DOHH2 (cell line): ENCODE data around the gene ASTE1.

Experiments
- H3F3A ChIP-seq: fragments of 200-600 bp; sonication (generic), shearing (Covaris generic); 2 replicates; pipeline ENCODE4 v1.6.0; 2016; ENCODE audit warnings: antibody characterized with exemption, mild to moderate bottlenecking; ENCODE audit not compliant: control insufficient read depth, insufficient read depth
- H3K27ac ChIP-seq: fragments of 200-600 bp; sonication (generic); 2 replicates; pipeline ENCODE4 v1.5.1; 2014; ENCODE audit warnings: low read depth, mild to moderate bottlenecking, low read length, moderate library complexity
- H3K27me3 ChIP-seq: fragments of 200-600 bp; sonication (generic); 2 replicates; pipeline ENCODE4 v1.6.1; 2014; ENCODE audit warnings: mild to moderate bottlenecking, low read length, mixed read lengths; ENCODE audit not compliant: control insufficient read depth
- H3K36me3 ChIP-seq: fragments of 200-600 bp; sonication (generic); 2 replicates; pipeline ENCODE4 v1.6.1; 2014; ENCODE audit warnings: mild to moderate bottlenecking, low read length, moderate library complexity, mixed read lengths; ENCODE audit not compliant: control insufficient read depth
- H3K4me1 ChIP-seq: fragments of 200-600 bp; sonication (generic); 2 replicates; pipeline ENCODE4 v1.6.1; 2014; ENCODE audit warnings: mild to moderate bottlenecking, low read length, mixed read lengths; ENCODE audit not compliant: control insufficient read depth
- H3K4me2 ChIP-seq: fragments of 200-600 bp; sonication (generic); 2 replicates; pipeline ENCODE4 v1.6.0; 2014; ENCODE audit warnings: mild to moderate bottlenecking, low read length, moderate library complexity
- H3K4me3 ChIP-seq: fragments of 200-600 bp; sonication (generic); 2 replicates; pipeline ENCODE4 v1.5.1; 2014; ENCODE audit warnings: mild to moderate bottlenecking, low read length, mixed read lengths
- H3K79me2 ChIP-seq: fragments of 200-600 bp; sonication (generic); 2 replicates; pipeline ENCODE4 v1.6.1; 2014; ENCODE audit warnings: mild to moderate bottlenecking, low read length, mixed read lengths; ENCODE audit not compliant: control insufficient read depth
- H3K9me2 ChIP-seq: fragments of 200-600 bp; sonication (generic); replicated peaks from 2 replicates; pipeline ENCODE4 v1.6.1; 2014; ENCODE audit warnings: mild to moderate bottlenecking, low read length, mixed read lengths; ENCODE audit not compliant: control insufficient read depth
- H3K9me3 ChIP-seq: fragments of 200-600 bp; sonication (generic); 2 replicates; pipeline ENCODE4 v1.6.1; 2014; ENCODE audit warnings: antibody characterized with exemption, low read length, mixed read lengths; ENCODE audit not compliant: control insufficient read depth, insufficient read depth
- H4K20me1 ChIP-seq: fragments of 200-600 bp; sonication (generic); 2 replicates; pipeline ENCODE4 v1.6.0; 2014; ENCODE audit warnings: low read depth, mild to moderate bottlenecking, antibody characterized with exemption, low read length, moderate library complexity; ENCODE audit not compliant: control insufficient read depth, insufficient read depth
- EZH2phosphoT487 ChIP-seq: fragments of 200-600 bp; sonication (generic); IDR thresholded peaks from 2 replicates; pipeline ENCODE4 v1.6.1; 2017; ENCODE audit warnings: borderline replicate concordance, mild to moderate bottlenecking, antibody characterized with exemption, low read length, moderate library complexity, mixed read lengths
- TF ChIP-seq, protein P1 (sequence below): fragments of 200-600 bp; sonication (generic); IDR thresholded peaks from one replicate; pipeline ENCODE4 v1.5.1; 2014; ENCODE audit warnings: antibody characterized with exemption, mild to moderate bottlenecking, low read depth, low read length; ENCODE audit not compliant: poor library complexity, severe bottlenecking

Gene ASTE1

DNA sequence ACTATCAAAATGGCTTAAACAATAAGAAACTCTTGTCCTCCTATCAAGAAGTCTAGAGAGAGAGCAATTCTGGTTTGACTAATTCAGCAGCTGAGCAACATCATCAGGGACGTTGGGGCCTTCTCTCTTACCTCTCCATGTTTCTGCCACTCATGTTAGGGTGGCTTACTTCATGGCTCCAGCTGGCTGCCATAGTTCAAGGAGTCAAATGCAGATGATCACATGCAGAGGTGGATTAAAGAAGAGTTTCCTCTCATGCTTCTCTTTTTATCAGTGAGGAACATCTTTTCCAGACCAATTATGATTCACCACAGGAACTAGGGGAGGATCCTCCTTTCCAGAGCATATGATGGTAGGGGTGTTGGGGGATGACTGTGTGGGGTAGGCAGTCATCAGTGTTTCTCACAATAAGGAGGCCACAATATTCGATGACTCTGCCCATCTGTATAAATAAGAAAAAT is 45.5 kb upstream of the ASTE1 start:
- H3K27ac ChIP-seq = no peak overlapping the region
- no peaks in the 10 kb centered on the region for H3K79me2 ChIP-seq
- H3K4me3 ChIP-seq = no peak overlapping the region
- H3F3A ChIP-seq = no peaks in the 10 kb centered on the region
- no peaks in the 10 kb centered on the region for H3K9me2 ChIP-seq
- no peaks in the 10 kb centered on the region for H3K9me3 ChIP-seq
- TF ChIP-seq EZH2phosphoT487 = no peak
- TF ChIP-seq, protein P1, sequence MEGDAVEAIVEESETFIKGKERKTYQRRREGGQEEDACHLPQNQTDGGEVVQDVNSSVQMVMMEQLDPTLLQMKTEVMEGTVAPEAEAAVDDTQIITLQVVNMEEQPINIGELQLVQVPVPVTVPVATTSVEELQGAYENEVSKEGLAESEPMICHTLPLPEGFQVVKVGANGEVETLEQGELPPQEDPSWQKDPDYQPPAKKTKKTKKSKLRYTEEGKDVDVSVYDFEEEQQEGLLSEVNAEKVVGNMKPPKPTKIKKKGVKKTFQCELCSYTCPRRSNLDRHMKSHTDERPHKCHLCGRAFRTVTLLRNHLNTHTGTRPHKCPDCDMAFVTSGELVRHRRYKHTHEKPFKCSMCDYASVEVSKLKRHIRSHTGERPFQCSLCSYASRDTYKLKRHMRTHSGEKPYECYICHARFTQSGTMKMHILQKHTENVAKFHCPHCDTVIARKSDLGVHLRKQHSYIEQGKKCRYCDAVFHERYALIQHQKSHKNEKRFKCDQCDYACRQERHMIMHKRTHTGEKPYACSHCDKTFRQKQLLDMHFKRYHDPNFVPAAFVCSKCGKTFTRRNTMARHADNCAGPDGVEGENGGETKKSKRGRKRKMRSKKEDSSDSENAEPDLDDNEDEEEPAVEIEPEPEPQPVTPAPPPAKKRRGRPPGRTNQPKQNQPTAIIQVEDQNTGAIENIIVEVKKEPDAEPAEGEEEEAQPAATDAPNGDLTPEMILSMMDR = no peak
- peaks cover 2% of the 10 kb centered on the region; the same call in 1 of the 2 replicates for H3K27me3 ChIP-seq
- no peaks in the 10 kb centered on the region for H3K4me1 ChIP-seq
- no peak overlapping the region for H3K4me2 ChIP-seq
- H4K20me1 ChIP-seq = no peaks in the 10 kb centered on the region
- H3K36me3 ChIP-seq = no peaks in the 10 kb centered on the region

DNA sequence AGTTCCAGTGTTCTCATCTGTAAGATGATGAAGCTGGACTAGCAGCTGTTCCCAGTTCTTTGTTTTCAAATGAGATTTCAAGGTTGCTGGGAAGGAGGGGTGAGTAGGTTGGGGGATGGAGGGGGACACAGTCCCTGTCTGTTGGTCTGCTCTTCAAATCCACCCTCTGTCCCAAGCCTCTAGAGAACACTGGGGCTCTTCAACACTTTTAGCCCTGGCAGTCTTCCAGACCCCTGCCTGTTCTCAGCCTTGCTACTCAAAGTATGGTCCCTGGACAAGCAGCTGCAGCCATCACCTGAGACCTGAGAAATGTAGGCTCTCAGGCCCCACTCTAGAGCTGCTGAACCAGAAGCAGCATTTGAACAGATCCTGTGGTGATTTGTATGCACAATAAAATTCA is 41.4 kb upstream of the ASTE1 start:
- Histone ChIP-seq H3K36me3 (no peaks in the 10 kb centered on the region), H3K79me2 (no peaks in the 10 kb centered on the region), H3K4me3 (no peak overlapping the region)

DNA sequence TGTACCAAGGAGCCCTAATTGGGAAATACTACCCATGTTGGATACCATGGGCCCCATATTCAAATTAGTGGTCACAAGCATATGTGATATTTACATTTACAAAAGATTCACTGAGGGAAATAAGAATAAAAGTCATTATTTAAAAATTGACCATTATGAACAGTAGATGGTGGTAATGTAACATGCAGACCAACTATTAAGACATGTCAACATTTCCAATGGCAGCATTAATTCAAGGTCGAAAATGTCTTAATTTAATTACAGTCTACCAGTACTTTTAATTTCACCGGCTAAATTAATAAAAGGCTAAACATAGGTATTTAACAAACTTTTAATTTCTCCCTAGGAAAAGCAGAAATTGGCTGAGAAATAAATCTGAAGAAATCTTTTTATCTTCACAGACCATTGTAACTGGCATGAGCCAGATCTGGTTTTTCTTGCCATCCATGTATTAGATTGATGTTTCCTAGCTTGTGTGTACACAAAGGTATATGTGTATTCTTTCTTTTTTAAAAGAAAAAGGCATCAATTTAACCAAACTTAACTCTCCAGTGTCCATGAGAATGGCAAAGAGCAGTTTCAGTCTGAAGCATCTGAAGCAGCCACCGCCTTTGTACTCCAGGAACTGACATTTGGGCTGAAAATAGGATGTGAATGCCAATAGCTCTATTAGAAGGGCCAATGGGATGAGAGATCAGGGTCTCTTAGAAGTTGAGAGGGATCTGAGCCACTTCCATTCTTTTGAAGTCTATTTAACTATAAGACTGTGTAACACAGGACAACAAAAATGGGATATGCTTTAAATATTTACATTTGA is 26.6 kb upstream of the ASTE1 start:
- no peak overlapping the region for H3K4me3 ChIP-seq
- H3K9me2 ChIP-seq = no peaks in the 10 kb centered on the region
- no peaks in the 10 kb centered on the region for H4K20me1 ChIP-seq
- no peaks in the 10 kb centered on the region for H3K36me3 ChIP-seq
- H3K27me3 ChIP-seq = no peaks in the 10 kb centered on the region
- no peaks in the 10 kb centered on the region for H3K79me2 ChIP-seq
- H3K27ac ChIP-seq = no peak overlapping the region
- TF ChIP-seq, protein P1 = no peak
- H3K4me2 ChIP-seq = no peak overlapping the region
- H3K4me1 ChIP-seq = no peaks in the 10 kb centered on the region
- H3F3A ChIP-seq = no peaks in the 10 kb centered on the region
- H3K9me3 ChIP-seq = no peaks in the 10 kb centered on the region

More for the DNA sequence above, 41.4 kb upstream of the ASTE1 start:
- Histone ChIP-seq H3F3A (no peaks in the 10 kb centered on the region), H3K27ac (no peak overlapping the region), H3K4me2 (no peak overlapping the region), H3K9me2 (no peaks in the 10 kb centered on the region), H3K4me1 (no peaks in the 10 kb centered on the region), H3K9me3 (no peaks in the 10 kb centered on the region), H3K27me3 (peaks cover 7% of the 10 kb centered on the region; the same call in 1 of the 2 replicates), H4K20me1 (no peaks in the 10 kb centered on the region)
- TF ChIP-seq EZH2phosphoT487 = no peak
- TF ChIP-seq, protein P1 = no peak
